ENCODE results near the gene RIC8A.

Gene RIC8A

DNA sequence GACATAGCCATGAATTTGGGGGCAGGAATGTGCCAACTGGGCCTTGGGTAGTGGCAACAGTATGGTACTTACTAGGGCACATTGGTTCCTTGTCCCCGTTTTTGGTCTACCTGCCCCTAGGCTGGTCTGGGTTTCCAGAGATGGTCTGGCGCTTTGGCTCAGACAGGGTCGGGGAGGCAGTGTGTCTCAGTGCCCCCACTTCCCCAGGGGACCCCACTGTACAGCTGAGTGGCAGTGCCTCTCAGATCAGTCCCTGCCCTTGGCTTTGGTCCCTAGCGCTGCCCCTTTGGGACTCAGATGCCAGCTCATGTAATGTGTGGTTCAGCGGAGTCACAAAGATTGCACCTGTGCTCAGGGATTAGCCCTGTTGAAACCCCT lies 3.3 kb downstream of the RIC8A start:
- H2AFZ ChIP-seq (ENCODE audit: low read length, unreplicated experiment) = no peak overlapping the region
- no peaks in the 10 kb centered on the region for H3K27me3 ChIP-seq (ENCODE audit: insufficient read depth, low read length)
- H3K27ac ChIP-seq (ENCODE audit: low read depth, low read length) = peak overlapping the region; percentile 98
- peak overlapping the region; percentile 91 for H3K4me3 ChIP-seq (ENCODE audit: low read depth, low read length)
- peaks cover 30% of the 10 kb centered on the region; the same call in 1 of the 2 replicates for H3K36me3 ChIP-seq (ENCODE audit: insufficient read depth, low read length)
- peaks cover 26% of the 10 kb centered on the region for H3K4me1 ChIP-seq (ENCODE audit: control insufficient read depth, insufficient read depth, low read length, unreplicated experiment)
- H3K79me2 ChIP-seq (ENCODE audit: control insufficient read depth, insufficient read depth, low read length, unreplicated experiment) = peaks cover 58% of the 10 kb centered on the region

DNA sequence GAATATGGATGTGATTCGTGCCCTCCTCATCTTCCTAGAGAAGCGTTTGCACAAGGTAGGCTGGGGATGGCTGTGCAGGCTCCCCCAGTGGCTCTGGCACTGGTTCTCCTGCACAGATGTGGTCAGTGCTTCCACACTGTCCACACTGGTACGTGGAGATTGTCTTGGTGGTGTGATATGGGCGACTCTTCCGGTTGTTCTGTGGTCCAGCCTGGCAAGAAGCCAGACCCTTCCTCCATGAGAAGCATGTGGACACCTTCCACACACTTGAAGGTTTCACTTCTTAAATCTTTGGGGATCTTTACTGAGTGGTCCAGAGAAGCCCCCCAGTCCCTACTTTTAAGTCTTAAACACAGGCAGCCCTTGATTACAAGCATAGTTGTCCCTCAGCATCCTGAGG lies 3.8 kb downstream of the RIC8A start:
- Histone ChIP-seq H3K79me2 (ENCODE audit: control insufficient read depth, insufficient read depth, low read length, unreplicated experiment) (peaks cover 53% of the 10 kb centered on the region), H3K4me1 (ENCODE audit: control insufficient read depth, insufficient read depth, low read length, unreplicated experiment) (peaks cover 21% of the 10 kb centered on the region), H3K4me3 (ENCODE audit: low read depth, low read length) (no peak overlapping the region), H3K27ac (ENCODE audit: low read depth, low read length) (no peak overlapping the region), H2AFZ (ENCODE audit: low read length, unreplicated experiment) (no peak overlapping the region), H3K27me3 (ENCODE audit: insufficient read depth, low read length) (no peaks in the 10 kb centered on the region), H3K36me3 (ENCODE audit: insufficient read depth, low read length) (peaks cover 30% of the 10 kb centered on the region; the same call in 1 of the 2 replicates)

DNA sequence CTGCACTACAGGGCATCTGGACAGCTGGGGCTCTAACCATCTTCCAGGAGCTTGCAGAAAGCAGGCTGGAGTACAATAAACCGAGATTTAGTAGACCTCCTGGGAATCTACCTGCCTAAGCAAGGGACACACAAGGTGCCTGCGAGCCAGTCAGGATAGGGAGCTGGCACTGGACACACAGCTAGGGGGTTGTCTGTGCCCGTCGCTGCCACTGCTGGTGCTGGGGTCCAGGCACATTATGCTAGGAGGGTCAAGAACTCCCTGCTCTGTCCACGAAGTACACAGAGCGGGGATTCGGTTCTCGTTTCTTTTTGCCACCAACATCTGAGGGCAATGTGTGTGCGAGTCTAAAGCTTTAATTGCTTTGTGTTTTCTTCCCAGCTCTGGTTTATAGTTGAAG lies 4.2 kb downstream of the RIC8A start:
- Histone ChIP-seq H3K36me3 (ENCODE audit: insufficient read depth, low read length) (peaks cover 30% of the 10 kb centered on the region; the same call in 1 of the 2 replicates), H3K4me1 (ENCODE audit: control insufficient read depth, insufficient read depth, low read length, unreplicated experiment) (peaks cover 20% of the 10 kb centered on the region), H3K27me3 (ENCODE audit: insufficient read depth, low read length) (no peaks in the 10 kb centered on the region), H3K4me3 (ENCODE audit: low read depth, low read length) (no peak overlapping the region), H2AFZ (ENCODE audit: low read length, unreplicated experiment) (no peak overlapping the region), H3K27ac (ENCODE audit: low read depth, low read length) (no peak overlapping the region), H3K79me2 (ENCODE audit: control insufficient read depth, insufficient read depth, low read length, unreplicated experiment) (peaks cover 49% of the 10 kb centered on the region)

DNA sequence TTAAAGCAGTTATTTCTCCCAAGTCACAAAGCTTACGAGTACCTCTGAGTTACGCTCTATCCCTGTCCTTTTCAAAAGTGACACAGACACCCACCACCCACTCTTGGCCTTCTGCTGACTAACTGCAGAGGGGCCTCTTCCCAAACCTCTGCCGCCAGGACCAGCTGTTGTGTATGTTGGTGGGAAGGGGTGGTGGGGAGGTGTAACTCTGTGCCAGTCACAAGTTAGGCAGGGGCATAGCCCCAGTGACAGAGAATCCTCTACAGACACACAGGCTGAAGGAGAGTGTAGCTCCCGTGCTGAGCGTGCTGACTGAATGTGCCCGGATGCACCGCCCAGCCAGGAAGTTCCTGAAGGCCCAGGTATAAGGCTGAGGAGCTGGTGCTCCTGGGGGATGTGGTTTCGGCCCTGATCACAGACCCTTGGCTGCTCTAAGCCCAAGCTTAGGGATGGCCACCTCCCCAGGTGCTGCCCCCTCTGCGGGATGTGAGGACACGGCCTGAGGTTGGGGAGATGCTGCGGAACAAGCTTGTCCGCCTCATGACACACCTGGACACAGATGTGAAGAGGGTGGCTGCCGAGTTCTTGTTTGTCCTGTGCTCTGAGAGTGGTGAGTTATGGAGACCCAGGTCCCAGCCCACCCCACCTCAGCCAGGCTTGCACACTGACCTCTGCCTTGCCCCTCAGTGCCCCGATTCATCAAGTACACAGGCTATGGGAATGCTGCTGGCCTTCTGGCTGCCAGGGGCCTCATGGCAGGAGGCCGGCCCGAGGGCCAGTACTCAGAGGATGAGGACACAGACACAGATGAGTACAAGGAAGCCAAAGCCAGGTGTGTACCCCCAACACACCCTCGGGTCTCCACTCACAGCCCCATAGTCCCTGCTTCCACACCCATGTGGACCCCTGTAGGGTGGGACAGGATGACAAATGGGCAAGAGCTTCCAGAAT lies 4.9 kb downstream of the RIC8A start:
- H3K4me1 ChIP-seq (ENCODE audit: control insufficient read depth, insufficient read depth, low read length, unreplicated experiment) = peaks cover 20% of the 10 kb centered on the region
- no peak overlapping the region for H3K4me3 ChIP-seq (ENCODE audit: low read depth, low read length)
- H3K27ac ChIP-seq (ENCODE audit: low read depth, low read length) = no peak overlapping the region
- H2AFZ ChIP-seq (ENCODE audit: low read length, unreplicated experiment) = no peak overlapping the region
- no peaks in the 10 kb centered on the region for H3K27me3 ChIP-seq (ENCODE audit: insufficient read depth, low read length)
- peaks cover 45% of the 10 kb centered on the region for H3K79me2 ChIP-seq (ENCODE audit: control insufficient read depth, insufficient read depth, low read length, unreplicated experiment)
- H3K36me3 ChIP-seq (ENCODE audit: insufficient read depth, low read length) = peaks cover 30% of the 10 kb centered on the region; the same call in 1 of the 2 replicates

DNA sequence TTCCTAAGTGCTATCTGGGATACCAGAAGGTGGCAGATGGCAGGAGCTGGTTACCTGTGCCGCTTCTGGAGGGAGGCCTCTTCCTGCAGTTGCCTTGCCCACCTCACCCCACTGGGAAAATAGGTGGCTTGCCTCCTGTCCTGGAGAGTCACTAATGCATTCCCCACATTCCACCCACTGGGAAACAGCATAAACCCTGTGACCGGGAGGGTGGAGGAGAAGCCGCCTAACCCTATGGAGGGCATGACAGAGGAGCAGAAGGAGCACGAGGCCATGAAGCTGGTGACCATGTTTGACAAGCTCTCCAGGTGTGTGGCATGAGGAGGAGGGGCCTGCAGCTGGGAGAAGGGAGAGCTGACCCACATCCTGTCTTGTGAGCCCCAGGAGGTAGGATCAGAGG lies 5.6 kb downstream of the RIC8A start:
- no peak overlapping the region for H2AFZ ChIP-seq (ENCODE audit: low read length, unreplicated experiment)
- no peak overlapping the region for H3K27ac ChIP-seq (ENCODE audit: low read depth, low read length)
- no peaks in the 10 kb centered on the region for H3K27me3 ChIP-seq (ENCODE audit: insufficient read depth, low read length)
- peaks cover 20% of the 10 kb centered on the region for H3K4me1 ChIP-seq (ENCODE audit: control insufficient read depth, insufficient read depth, low read length, unreplicated experiment)
- no peak overlapping the region for H3K4me3 ChIP-seq (ENCODE audit: low read depth, low read length)
- H3K36me3 ChIP-seq (ENCODE audit: insufficient read depth, low read length) = peaks cover 30% of the 10 kb centered on the region; the same call in 1 of the 2 replicates
- H3K79me2 ChIP-seq (ENCODE audit: control insufficient read depth, insufficient read depth, low read length, unreplicated experiment) = peaks cover 42% of the 10 kb centered on the region

DNA sequence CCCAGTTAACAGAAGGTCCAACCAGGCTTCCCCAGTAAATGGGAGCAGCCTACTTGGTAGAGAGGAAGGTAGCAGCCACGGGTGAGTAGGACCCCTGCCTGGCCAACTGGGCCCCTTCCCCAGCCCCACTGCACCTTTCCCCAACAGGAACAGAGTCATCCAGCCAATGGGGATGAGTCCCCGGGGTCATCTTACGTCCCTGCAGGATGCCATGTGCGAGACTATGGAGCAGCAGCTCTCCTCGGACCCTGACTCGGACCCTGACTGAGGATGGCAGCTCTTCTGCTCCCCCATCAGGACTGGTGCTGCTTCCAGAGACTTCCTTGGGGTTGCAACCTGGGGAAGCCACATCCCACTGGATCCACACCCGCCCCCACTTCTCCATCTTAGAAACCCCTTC lies 6.6 kb downstream of the RIC8A start:
- Histone ChIP-seq H3K27ac (ENCODE audit: low read depth, low read length) (no peak overlapping the region), H3K79me2 (ENCODE audit: control insufficient read depth, insufficient read depth, low read length, unreplicated experiment) (peaks cover 34% of the 10 kb centered on the region), H3K4me1 (ENCODE audit: control insufficient read depth, insufficient read depth, low read length, unreplicated experiment) (peaks cover 20% of the 10 kb centered on the region), H3K4me3 (ENCODE audit: low read depth, low read length) (no peak overlapping the region), H3K36me3 (ENCODE audit: insufficient read depth, low read length) (peaks cover 30% of the 10 kb centered on the region; the same call in 1 of the 2 replicates), H2AFZ (ENCODE audit: low read length, unreplicated experiment) (no peak overlapping the region), H3K27me3 (ENCODE audit: insufficient read depth, low read length) (no peaks in the 10 kb centered on the region)

DNA sequence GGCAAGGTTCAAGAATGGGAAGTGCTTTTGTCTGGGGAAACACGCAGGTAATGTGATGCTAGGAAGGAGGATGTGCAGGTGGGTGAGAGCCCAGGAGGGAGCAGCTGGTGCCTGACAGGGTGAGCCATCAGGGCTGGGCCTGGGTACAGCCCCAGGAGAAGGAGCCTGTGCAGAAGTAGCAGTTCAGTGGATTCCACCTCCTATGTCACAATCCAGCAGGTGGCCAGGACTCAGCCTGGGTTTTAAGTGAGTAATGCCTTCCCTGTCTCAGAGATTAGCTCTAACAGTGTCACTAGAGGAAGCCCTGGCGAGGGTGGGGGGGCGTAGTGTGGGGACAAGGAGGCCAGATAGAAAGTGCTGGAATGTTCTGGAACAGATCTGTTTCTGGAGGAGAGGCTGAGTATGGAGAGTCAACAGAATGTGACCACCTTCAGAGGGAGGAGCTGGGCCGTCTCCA lies 8.1 kb downstream of the RIC8A start:
- peaks cover 6% of the 10 kb centered on the region for H3K4me1 ChIP-seq (ENCODE audit: control insufficient read depth, insufficient read depth, low read length, unreplicated experiment)
- H3K79me2 ChIP-seq (ENCODE audit: control insufficient read depth, insufficient read depth, low read length, unreplicated experiment) = peaks cover 19% of the 10 kb centered on the region
- no peak overlapping the region for H3K27ac ChIP-seq (ENCODE audit: low read depth, low read length)
- H3K36me3 ChIP-seq (ENCODE audit: insufficient read depth, low read length) = peaks cover 25% of the 10 kb centered on the region; the same call in 1 of the 2 replicates
- H3K4me3 ChIP-seq (ENCODE audit: low read depth, low read length) = no peak overlapping the region
- H3K27me3 ChIP-seq (ENCODE audit: insufficient read depth, low read length) = no peaks in the 10 kb centered on the region
- no peak overlapping the region for H2AFZ ChIP-seq (ENCODE audit: low read length, unreplicated experiment)

DNA sequence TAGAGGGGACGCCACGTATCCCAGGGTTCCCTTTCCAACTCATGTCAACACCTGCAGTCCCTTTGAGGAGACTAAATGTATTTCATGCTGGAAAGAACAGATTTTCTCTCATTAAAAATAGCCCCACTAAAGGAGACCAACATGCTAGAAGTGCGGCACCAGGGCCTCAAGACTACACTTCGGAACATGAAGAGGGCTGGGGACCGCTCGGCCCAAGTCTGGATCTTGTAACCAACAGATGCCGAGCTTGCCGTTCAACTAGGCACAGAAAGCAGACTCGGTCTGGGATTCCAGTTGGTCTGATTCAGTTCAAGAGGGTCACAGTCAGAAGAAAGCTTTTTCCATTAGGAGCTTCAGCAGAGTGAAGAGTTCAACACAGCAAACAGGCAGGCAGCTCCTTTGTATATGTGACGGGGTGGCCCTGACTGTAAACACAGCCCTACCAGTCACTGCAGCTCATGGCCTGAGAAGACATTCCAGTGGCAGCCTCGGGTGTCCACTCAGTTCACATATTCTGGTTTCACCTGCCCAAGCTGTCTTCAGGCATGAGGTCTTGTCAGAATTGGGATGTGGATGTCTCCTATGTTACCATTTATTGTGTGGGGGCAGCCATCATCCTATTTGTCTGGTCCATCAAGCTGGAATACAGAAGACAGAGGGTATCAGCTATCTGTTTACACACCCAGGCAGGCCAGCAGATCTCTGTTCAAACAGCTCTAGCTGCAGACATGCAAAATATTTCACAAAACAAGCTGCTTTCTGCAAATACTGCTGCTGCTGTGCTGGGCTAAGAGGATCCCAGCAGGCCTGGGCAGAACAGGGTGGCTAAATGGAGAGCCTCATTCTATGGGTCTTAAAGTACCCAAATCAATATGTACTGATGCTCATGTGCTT lies 8.8 kb downstream of the RIC8A start:
- Histone ChIP-seq H3K4me1 (ENCODE audit: control insufficient read depth, insufficient read depth, low read length, unreplicated experiment) (no peaks in the 10 kb centered on the region), H3K36me3 (ENCODE audit: insufficient read depth, low read length) (peaks cover 19% of the 10 kb centered on the region; the same call in 1 of the 2 replicates), H2AFZ (ENCODE audit: low read length, unreplicated experiment) (no peak overlapping the region), H3K27ac (ENCODE audit: low read depth, low read length) (no peak overlapping the region), H3K79me2 (ENCODE audit: control insufficient read depth, insufficient read depth, low read length, unreplicated experiment) (peaks cover 12% of the 10 kb centered on the region), H3K4me3 (ENCODE audit: low read depth, low read length) (no peak overlapping the region), H3K27me3 (ENCODE audit: insufficient read depth, low read length) (no peaks in the 10 kb centered on the region)

DNA sequence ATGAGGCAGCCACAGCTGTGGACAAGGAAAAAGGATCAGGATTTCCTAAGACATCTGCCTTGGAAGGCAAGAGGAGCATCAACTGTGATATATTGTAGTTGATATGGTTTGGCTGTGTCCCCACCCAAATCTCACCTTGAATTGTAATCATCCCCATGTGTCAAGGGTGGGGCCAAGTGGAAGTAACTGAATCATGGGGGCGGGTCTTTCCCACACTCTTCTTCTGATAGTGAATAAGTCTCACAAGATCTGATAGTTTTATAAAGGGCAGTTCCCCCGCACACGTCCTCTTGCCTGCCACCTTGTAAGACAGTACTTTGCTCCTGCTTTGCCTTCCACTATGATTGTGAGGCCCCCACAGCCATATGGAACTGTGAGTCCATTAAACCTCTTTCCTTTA lies 10.2 kb downstream of the RIC8A start:
- H3K36me3 ChIP-seq (ENCODE audit: insufficient read depth, low read length) = peaks cover 8% of the 10 kb centered on the region; the same call in 1 of the 2 replicates
- no peaks in the 10 kb centered on the region for H3K27me3 ChIP-seq (ENCODE audit: insufficient read depth, low read length)
- H3K27ac ChIP-seq (ENCODE audit: low read depth, low read length) = no peak overlapping the region
- no peaks in the 10 kb centered on the region for H3K4me1 ChIP-seq (ENCODE audit: control insufficient read depth, insufficient read depth, low read length, unreplicated experiment)
- H3K4me3 ChIP-seq (ENCODE audit: low read depth, low read length) = no peak overlapping the region
- no peak overlapping the region for H2AFZ ChIP-seq (ENCODE audit: low read length, unreplicated experiment)
- H3K79me2 ChIP-seq (ENCODE audit: control insufficient read depth, insufficient read depth, low read length, unreplicated experiment) = no peaks in the 10 kb centered on the region

DNA sequence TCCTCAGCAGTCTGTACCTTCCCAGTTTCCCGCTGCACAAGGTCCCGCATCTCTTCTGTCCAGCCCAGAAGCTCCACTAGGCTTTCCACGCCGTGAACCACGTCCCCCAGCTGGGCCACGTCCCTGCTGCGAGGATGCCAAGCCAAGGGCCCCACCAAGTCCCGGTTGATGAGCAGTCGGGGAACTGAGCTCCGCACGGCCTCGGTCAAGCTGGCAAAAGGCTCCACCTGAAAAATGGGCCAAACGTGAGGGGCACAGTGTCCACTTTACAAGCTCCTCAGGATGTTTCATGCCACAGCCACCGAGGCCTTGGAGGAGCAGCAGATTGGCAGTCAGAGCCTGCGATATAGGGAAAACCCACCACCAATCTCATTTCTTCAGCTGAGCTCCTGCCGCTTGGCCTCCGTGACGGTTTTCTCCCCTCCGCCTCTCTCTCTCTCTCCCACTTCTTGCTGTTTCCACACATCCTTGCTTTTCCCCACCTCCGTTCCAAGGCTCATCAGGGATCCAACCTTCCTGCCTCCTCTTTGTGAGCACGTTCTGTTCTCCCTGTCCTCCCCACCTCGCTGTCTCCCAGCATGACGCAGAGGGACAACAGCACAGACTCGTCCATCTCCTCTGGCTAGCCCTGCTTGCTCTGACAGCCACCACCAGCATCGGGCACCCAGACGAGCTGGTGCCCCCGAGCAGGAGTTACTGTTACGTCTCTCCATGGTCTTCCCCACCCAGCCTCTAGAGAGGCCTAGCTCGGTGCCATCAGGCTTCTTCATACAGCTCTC lies 11.5 kb downstream of the RIC8A start:
- H2AFZ ChIP-seq (ENCODE audit: low read length, unreplicated experiment) = no peak overlapping the region
- H3K27ac ChIP-seq (ENCODE audit: low read depth, low read length) = no peak overlapping the region
- H3K79me2 ChIP-seq (ENCODE audit: control insufficient read depth, insufficient read depth, low read length, unreplicated experiment) = no peaks in the 10 kb centered on the region
- no peaks in the 10 kb centered on the region for H3K4me1 ChIP-seq (ENCODE audit: control insufficient read depth, insufficient read depth, low read length, unreplicated experiment)
- peaks cover 1% of the 10 kb centered on the region; the same call in 1 of the 2 replicates for H3K36me3 ChIP-seq (ENCODE audit: insufficient read depth, low read length)
- H3K27me3 ChIP-seq (ENCODE audit: insufficient read depth, low read length) = no peaks in the 10 kb centered on the region
- H3K4me3 ChIP-seq (ENCODE audit: low read depth, low read length) = no peak overlapping the region

Data from ACC112 (cell line).